Measurements from ENCODE around the gene NEURL2. TPM values are rescaled to one million over a fixed set of nuclear protein-coding genes. Genes with fewer than 3 reads are reported as not detected.

NEURL2 gene
- total and polyA plus RNA-seq, 4 donors, result 1.5 to 8.3 (median 4.9) TPM

DNA sequence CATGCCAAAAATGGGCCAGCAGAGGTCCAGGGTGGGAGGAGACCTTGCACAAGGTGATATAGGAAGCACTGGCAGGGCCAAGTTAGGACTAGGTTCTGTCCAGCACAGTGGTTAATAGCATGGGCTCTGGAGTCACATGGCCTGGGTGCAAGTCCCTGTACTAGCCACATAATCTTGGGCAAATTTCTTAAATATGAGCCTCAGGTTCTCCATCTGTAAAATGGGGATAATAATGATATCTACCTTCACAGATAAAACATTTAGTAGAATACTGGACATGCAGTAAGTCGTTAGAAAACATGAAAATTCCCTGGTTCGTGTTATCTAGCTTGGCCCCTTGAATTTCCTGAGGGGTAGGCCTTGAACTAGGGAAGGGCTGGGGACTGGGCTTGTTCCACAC lies 6.3 kb upstream of the NEURL2 start:
- Histone ChIP-seq H3K4me1 (ENCODE audit: control insufficient read depth in 5 of 5, insufficient read depth in 5 of 5, low read length in 5 of 5) (peaks cover 0 to 3% (median 0%) of the 10 kb centered on the region in 5 donors), H3K27me3 (ENCODE audit: control insufficient read depth in 3 of 3, insufficient read depth in 3 of 3, low read length in 2 of 3) (no peaks in the 10 kb centered on the region), H3K9me3 (ENCODE audit: control insufficient read depth in 4 of 4, insufficient read depth in 3 of 4, low read length in 3 of 4) (no peaks in the 10 kb centered on the region), H3K27ac (ENCODE audit: low read depth in 1 of 2, low read length in 1 of 2) (no peak overlapping the region), H3K36me3 (ENCODE audit: control insufficient read depth in 4 of 4, insufficient read depth in 4 of 4, low read length in 4 of 4) (peaks cover 9 to 52% (median 28%) of the 10 kb centered on the region in 4 donors), H3K4me3 (no peak overlapping the region), H3K9ac (ENCODE audit: insufficient read depth in 1 of 2, low read length in 2 of 2) (no peak overlapping the region)
- 86 to 87% methylated on average over 2 of the region's 2 CpGs for WGBS, 2 donors
- ATAC-seq (ENCODE audit: insufficient read depth, low FRiP score), result no peak
- no peak for DNase-seq
- no peak for TF ChIP-seq CTCF (IDR thresholded peaks at IDR 0.05; ENCODE audit: control extremely low read depth, extremely low read depth)

- Histone ChIP-seq H3K9ac (ENCODE audit: insufficient read depth in 1 of 2, low read length in 2 of 2) (no peak overlapping the region), H3K36me3 (ENCODE audit: control insufficient read depth in 4 of 4, insufficient read depth in 4 of 4, low read length in 4 of 4) (peaks cover 9 to 49% (median 26%) of the 10 kb centered on the region in 4 donors), H3K4me1 (ENCODE audit: control insufficient read depth in 5 of 5, insufficient read depth in 5 of 5, low read length in 5 of 5) (peaks cover 0 to 8% (median 3%) of the 10 kb centered on the region in 5 donors), H3K27me3 (ENCODE audit: control insufficient read depth in 3 of 3, insufficient read depth in 3 of 3, low read length in 2 of 3) (no peaks in the 10 kb centered on the region), H3K27ac (ENCODE audit: low read depth in 1 of 2, low read length in 1 of 2) (no peak overlapping the region), H3K4me3 (no peak overlapping the region), H3K9me3 (ENCODE audit: control insufficient read depth in 4 of 4, insufficient read depth in 3 of 4, low read length in 3 of 4) (no peaks in the 10 kb centered on the region)
- no peak for TF ChIP-seq CTCF (IDR thresholded peaks at IDR 0.05; ENCODE audit: control extremely low read depth, extremely low read depth)
- DNase-seq (no peak), ATAC-seq (ENCODE audit: insufficient read depth, low FRiP score) (no peak)
- 93 to 97% methylated on average over 14 of the region's 14 CpGs for WGBS, 2 donors
Observed at GRCh38 chr20:45896641-45897161, 5.7 kb upstream of the NEURL2 start.

- TF ChIP-seq CTCF (IDR thresholded peaks at IDR 0.05; ENCODE audit: control extremely low read depth, extremely low read depth), result no peak
- no peaks in the 10 kb centered on the region for H3K27me3 ChIP-seq (ENCODE audit: control insufficient read depth in 3 of 3, insufficient read depth in 3 of 3, low read length in 2 of 3)
Observed at GRCh38 chr20:45894797-45895196, 3.8 kb upstream of the NEURL2 start.

DNA sequence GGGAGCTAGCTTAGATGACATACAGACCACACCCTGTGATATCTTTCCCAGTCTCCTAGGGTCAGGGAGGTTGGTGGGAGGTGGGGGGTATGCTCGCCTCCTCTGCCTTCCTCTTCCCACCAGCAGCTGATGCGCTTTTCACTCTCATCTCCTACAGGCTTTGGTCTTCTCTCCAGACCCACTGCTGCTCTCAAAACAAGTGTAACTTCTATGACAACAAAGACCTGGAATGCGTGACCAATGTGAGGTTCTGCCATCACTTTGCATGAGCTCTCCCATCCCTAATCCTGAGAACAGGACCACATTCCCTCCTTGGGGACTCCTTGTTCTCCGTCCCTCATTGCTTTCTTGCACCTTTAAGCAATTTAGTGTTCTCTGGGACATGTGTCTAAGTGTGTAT lies 2.8 kb upstream of the NEURL2 start:
- TF ChIP-seq CTCF (IDR thresholded peaks at IDR 0.05; ENCODE audit: control extremely low read depth, extremely low read depth), result no peak
- ATAC-seq (ENCODE audit: insufficient read depth, low FRiP score) (no peak), DNase-seq (no peak)
- peaks cover 9 to 44% (median 20%) of the 10 kb centered on the region in 4 donors for H3K36me3 ChIP-seq (ENCODE audit: control insufficient read depth in 4 of 4, insufficient read depth in 4 of 4, low read length in 4 of 4)
- WGBS, 2 donors, result 97 to 98% methylated on average over 4 of the region's 4 CpGs
- no peak overlapping the region for H3K9ac ChIP-seq (ENCODE audit: insufficient read depth in 1 of 2, low read length in 2 of 2)
- H3K4me3 ChIP-seq, result no peak overlapping the region
- H3K27ac ChIP-seq (ENCODE audit: low read depth in 1 of 2, low read length in 1 of 2), result no peak overlapping the region
- H3K4me1 ChIP-seq (ENCODE audit: control insufficient read depth in 5 of 5, insufficient read depth in 5 of 5, low read length in 5 of 5), result peaks cover 0 to 14% (median 7%) of the 10 kb centered on the region in 5 donors
- H3K9me3 ChIP-seq (ENCODE audit: control insufficient read depth in 4 of 4, insufficient read depth in 3 of 4, low read length in 3 of 4), result no peaks in the 10 kb centered on the region
- H3K27me3 ChIP-seq (ENCODE audit: control insufficient read depth in 3 of 3, insufficient read depth in 3 of 3, low read length in 2 of 3), result no peaks in the 10 kb centered on the region

More at GRCh38 chr20:45894797-45895196, 3.8 kb upstream of the NEURL2 start:
- peaks cover 0 to 13% (median 7%) of the 10 kb centered on the region in 5 donors for H3K4me1 ChIP-seq (ENCODE audit: control insufficient read depth in 5 of 5, insufficient read depth in 5 of 5, low read length in 5 of 5)
- no peak overlapping the region for H3K27ac ChIP-seq (ENCODE audit: low read depth in 1 of 2, low read length in 1 of 2)
- H3K36me3 ChIP-seq (ENCODE audit: control insufficient read depth in 4 of 4, insufficient read depth in 4 of 4, low read length in 4 of 4), result peaks cover 9 to 49% (median 22%) of the 10 kb centered on the region in 4 donors
- H3K9me3 ChIP-seq (ENCODE audit: control insufficient read depth in 4 of 4, insufficient read depth in 3 of 4, low read length in 3 of 4), result no peaks in the 10 kb centered on the region
- 76 to 80% methylated on average over 12 of the region's 12 CpGs for WGBS, 2 donors
- DNase-seq (no peak), ATAC-seq (ENCODE audit: insufficient read depth, low FRiP score) (no peak)
- no peak overlapping the region for H3K9ac ChIP-seq (ENCODE audit: insufficient read depth in 1 of 2, low read length in 2 of 2)
- H3K4me3 ChIP-seq, result no peak overlapping the region

Measured in lung (tissue), 12 donors.